H9 (cell line): ENCODE results near the gene DDX24. TPM values are rescaled to one million over a fixed set of nuclear protein-coding genes. Genes with fewer than 3 reads are reported as not detected.

ENCODE experiments used
- DNase-seq: peaks from one replicate; pipeline ENCODE4 v3.0.0-alpha.2; 2017
- H2AFZ ChIP-seq: one replicate; pipeline ENCODE4 v1.6.1; 2013; ENCODE audit warnings: mild to moderate bottlenecking, low read length, control low read depth, moderate library complexity
- H2AK5ac ChIP-seq: 2 replicates; pipeline ENCODE4 v1.6.1; 2013; ENCODE audit warnings: low read length, control low read depth, mixed read lengths; ENCODE audit not compliant: insufficient read length
- H2BK120ac ChIP-seq: one replicate; pipeline ENCODE4 v1.6.1; 2013; ENCODE audit warnings: low read depth, mild to moderate bottlenecking, low read length, control low read depth, inconsistent platforms; ENCODE audit not compliant: poor library complexity, severe bottlenecking
- H2BK12ac ChIP-seq: 2 replicates; pipeline ENCODE4 v1.6.1; 2013; ENCODE audit warnings: low read length, control low read depth, mixed read lengths, low read depth; ENCODE audit not compliant: insufficient read length
- H2BK15ac ChIP-seq: 2 replicates; pipeline ENCODE4 v1.6.1; 2013; ENCODE audit warnings: low read depth, low read length, control low read depth
- H2BK20ac ChIP-seq: one replicate; pipeline ENCODE4 v1.6.1; 2013; ENCODE audit warnings: low read depth, mild to moderate bottlenecking, low read length, control low read depth, inconsistent platforms; ENCODE audit not compliant: poor library complexity, severe bottlenecking
- H2BK5ac ChIP-seq: 2 replicates; pipeline ENCODE4 v1.6.1; 2013; ENCODE audit warnings: low read length, control low read depth, mixed read lengths; ENCODE audit not compliant: insufficient read length
- H3K14ac ChIP-seq: 2 replicates; pipeline ENCODE4 v1.6.1; 2013; ENCODE audit warnings: low read length, control low read depth; ENCODE audit not compliant: insufficient read depth
- H3K18ac ChIP-seq: 2 replicates; pipeline ENCODE4 v1.6.1; 2013; ENCODE audit warnings: low read depth, mild to moderate bottlenecking, mixed read lengths, low read length, control low read depth; ENCODE audit not compliant: insufficient read length
- H3K23ac ChIP-seq: 2 replicates; pipeline ENCODE4 v1.6.1; 2013; ENCODE audit warnings: low read length, control low read depth, mixed read lengths, low read depth; ENCODE audit not compliant: insufficient read length
- H3K23me2 ChIP-seq: 2 replicates; pipeline ENCODE4 v1.6.1; 2013; ENCODE audit warnings: low read depth, mild to moderate bottlenecking, mixed read lengths, low read length, control low read depth; ENCODE audit not compliant: insufficient read length, poor library complexity, severe bottlenecking
- H3K27ac ChIP-seq: 2 replicates; pipeline ENCODE4 v1.5.1; 2013; ENCODE audit warnings: low read length, control low read depth, mixed read lengths, low read depth; ENCODE audit not compliant: insufficient read length
- H3K27me3 ChIP-seq: 2 replicates; pipeline ENCODE4 v1.6.1; 2013; ENCODE audit warnings: low read length, control low read depth, inconsistent platforms; ENCODE audit not compliant: insufficient read depth
- H3K4ac ChIP-seq: 2 replicates; pipeline ENCODE4 v1.6.1; 2013; ENCODE audit warnings: low read depth, mild to moderate bottlenecking, control low read depth, inconsistent platforms, low read length, moderate library complexity
- H3K4me1 ChIP-seq: 2 replicates; pipeline ENCODE4 v1.6.1; 2013; ENCODE audit warnings: low read length, control low read depth, inconsistent platforms; ENCODE audit not compliant: insufficient read depth
- H3K4me2 ChIP-seq: 2 replicates; pipeline ENCODE4 v1.6.1; 2013; ENCODE audit warnings: low read length, control low read depth, mixed read lengths; ENCODE audit not compliant: insufficient read length, insufficient read depth
- H3K56ac ChIP-seq: 2 replicates; pipeline ENCODE4 v1.6.1; 2013; ENCODE audit warnings: low read depth, mild to moderate bottlenecking, mixed read lengths, low read length, control low read depth; ENCODE audit not compliant: insufficient read length
- H3K79me1 ChIP-seq: 2 replicates; pipeline ENCODE4 v1.6.1; 2013; ENCODE audit warnings: low read depth, mild to moderate bottlenecking, moderate library complexity, low read length, control low read depth, inconsistent platforms; ENCODE audit not compliant: insufficient read depth, poor library complexity, severe bottlenecking
- H3K79me2 ChIP-seq: 2 replicates; pipeline ENCODE4 v1.6.1; 2013; ENCODE audit warnings: low read length, control low read depth, inconsistent platforms; ENCODE audit not compliant: insufficient read depth
- H3K9ac ChIP-seq: 2 replicates; pipeline ENCODE4 v1.6.1; 2013; ENCODE audit warnings: low read length, control low read depth, mixed read lengths; ENCODE audit not compliant: insufficient read length; ENCODE audit errors: extremely low read depth
- H3K9me3 ChIP-seq: one replicate; pipeline ENCODE4 v1.6.1; 2013; ENCODE audit warnings: low read depth, low read length, inconsistent platforms; ENCODE audit not compliant: control insufficient read depth
- H3T11ph ChIP-seq: one replicate; pipeline ENCODE4 v1.6.1; 2013; ENCODE audit warnings: mild to moderate bottlenecking, low read length, control low read depth, inconsistent platforms
- H4K20me1 ChIP-seq: one replicate; pipeline ENCODE4 v1.6.1; 2013; ENCODE audit not compliant: control insufficient read depth, insufficient read length, insufficient read depth
- H4K5ac ChIP-seq: 2 replicates; pipeline ENCODE4 v1.6.1; 2013; ENCODE audit warnings: low read depth, mild to moderate bottlenecking, mixed read lengths, low read length, control low read depth; ENCODE audit not compliant: insufficient read length
- H4K8ac ChIP-seq: replicated peaks from 2 replicates; pipeline ENCODE4 v1.6.1; 2013; ENCODE audit warnings: low read length, control low read depth, mixed read lengths, low read depth; ENCODE audit not compliant: insufficient read length
- H4K91ac ChIP-seq: 2 replicates; pipeline ENCODE4 v1.6.1; 2013; ENCODE audit warnings: low read depth, mild to moderate bottlenecking, moderate library complexity, mixed read lengths, low read length, control low read depth; ENCODE audit not compliant: insufficient read length
- H3K27ac Mint-ChIP-seq, 3 experiments: 2 replicates in 2 of 3; 3 replicates in 1 of 3; pipeline ENCODE4 v1.8.0; 2020 to 2021; ENCODE audit warnings: mixed read lengths in 3 of 3, mild to moderate bottlenecking in 1 of 3, moderate library complexity in 1 of 3
- H3K27me3 Mint-ChIP-seq: 2 replicates; pipeline ENCODE4 v1.8.0; 2021; ENCODE audit warnings: low read depth, mild to moderate bottlenecking, moderate library complexity, mixed read lengths
- H3K36me3 Mint-ChIP-seq, 3 experiments: 2 replicates in 2 of 3; 3 replicates in 1 of 3; pipeline ENCODE4 v1.8.0; 2020 to 2021; ENCODE audit warnings: low read depth in 3 of 3, mixed read lengths in 3 of 3; ENCODE audit not compliant: insufficient read depth in 1 of 3
- H3K4me1 Mint-ChIP-seq, 2 experiments: 2 replicates each; pipeline ENCODE4 v1.8.0; 2020; ENCODE audit warnings: mixed read lengths in 2 of 2
- H3K4me3 Mint-ChIP-seq, 2 experiments: 2 replicates in 1 of 2; 3 replicates in 1 of 2; pipeline ENCODE4 v1.8.0; 2020 to 2021; ENCODE audit warnings: mild to moderate bottlenecking in 2 of 2, mixed read lengths in 2 of 2, moderate library complexity in 1 of 2
- H3K9me3 Mint-ChIP-seq, 2 experiments: 2 replicates in 1 of 2; 3 replicates in 1 of 2; pipeline ENCODE4 v1.8.0; 2020; ENCODE audit warnings: mild to moderate bottlenecking in 2 of 2, mixed read lengths in 2 of 2, moderate library complexity in 1 of 2
- WGBS: extraction: QIAGEN DNeasy Blood & Tissue Kit; methylation state at CpG from one replicate; pipeline ENCODE4 v1.1.7; 2013; ENCODE audit warnings: missing lambda C conversion rate, low lambda C conversion rate, mixed read lengths; ENCODE audit not compliant: insufficient read length; ENCODE audit errors: extremely low coverage; 5-methylcytosine and 5-hydroxymethylcytosine counted together
- total RNA-seq: library from RNA; stranded (reverse); gene quantifications from 2 replicates; pipeline ENCODE4 v1.2.1, GENCODE V29; 2021
- TF ChIP-seq, protein P1 (sequence below): fragments of 200-600 bp; sonication (generic); conservative IDR thresholded peaks from 3 replicates; pipeline ENCODE4 v1.8.0; 2021; ENCODE audit warnings: antibody characterized with exemption, mild to moderate bottlenecking

Gene DDX24
- total RNA-seq, 1 experiment from 2014 or later = 172 TPM

DNA sequence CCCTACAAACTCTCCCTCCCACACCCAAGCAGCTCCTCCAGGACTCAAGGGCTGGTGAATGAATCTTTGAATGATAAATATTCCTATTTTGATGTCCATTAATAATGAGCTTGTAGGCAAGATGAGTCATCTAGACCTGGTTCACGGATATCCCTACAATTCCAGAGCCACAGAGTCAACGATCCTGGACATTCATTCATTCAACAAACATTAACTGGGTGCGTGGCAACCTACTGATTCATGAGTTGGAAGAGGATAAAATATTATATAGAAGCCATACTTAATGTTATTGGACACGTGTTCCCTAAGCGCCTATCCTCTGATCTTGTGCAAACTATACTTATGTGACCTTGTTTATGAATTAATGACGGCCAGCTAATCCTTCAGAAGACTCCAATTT lies 55.3 kb downstream of the DDX24 start:
- Mint-ChIP-seq H3K4me1 (peaks cover 28 to 47% of the 10 kb centered on the region in 2 experiments), H3K27me3 (peaks cover 8% of the 10 kb centered on the region), H3K4me3 (peak overlapping the region; percentile 62 to 81), H3K9me3 (no peaks in the 10 kb centered on the region), H3K27ac (no peak overlapping the region), H3K36me3 (no peaks in the 10 kb centered on the region; a peak in 1 of 7 replicates)
- H3K23ac ChIP-seq = no peak overlapping the region
- H4K8ac ChIP-seq = no peak overlapping the region
- no peak overlapping the region for H2AFZ ChIP-seq
- no peak overlapping the region for H3K9ac ChIP-seq
- no peak overlapping the region for H3K14ac ChIP-seq
- H3K56ac ChIP-seq = no peak overlapping the region
- no peak overlapping the region for H2BK12ac ChIP-seq
- no peak overlapping the region for H3K18ac ChIP-seq
- no peak overlapping the region for H2BK20ac ChIP-seq
- H3K4me1 ChIP-seq = no peaks in the 10 kb centered on the region; the same call in 1 of the 2 replicates
- no peaks in the 10 kb centered on the region for H3K27me3 ChIP-seq
- no peaks in the 10 kb centered on the region for H3K79me2 ChIP-seq
- no peak overlapping the region for H2BK120ac ChIP-seq
- no CpG with 5 or more reads among the region's 6 CpGs for WGBS
- H3K4ac ChIP-seq = no peak overlapping the region
- no peaks in the 10 kb centered on the region for H4K20me1 ChIP-seq
- H4K5ac ChIP-seq = no peak overlapping the region
- TF ChIP-seq, protein P1, sequence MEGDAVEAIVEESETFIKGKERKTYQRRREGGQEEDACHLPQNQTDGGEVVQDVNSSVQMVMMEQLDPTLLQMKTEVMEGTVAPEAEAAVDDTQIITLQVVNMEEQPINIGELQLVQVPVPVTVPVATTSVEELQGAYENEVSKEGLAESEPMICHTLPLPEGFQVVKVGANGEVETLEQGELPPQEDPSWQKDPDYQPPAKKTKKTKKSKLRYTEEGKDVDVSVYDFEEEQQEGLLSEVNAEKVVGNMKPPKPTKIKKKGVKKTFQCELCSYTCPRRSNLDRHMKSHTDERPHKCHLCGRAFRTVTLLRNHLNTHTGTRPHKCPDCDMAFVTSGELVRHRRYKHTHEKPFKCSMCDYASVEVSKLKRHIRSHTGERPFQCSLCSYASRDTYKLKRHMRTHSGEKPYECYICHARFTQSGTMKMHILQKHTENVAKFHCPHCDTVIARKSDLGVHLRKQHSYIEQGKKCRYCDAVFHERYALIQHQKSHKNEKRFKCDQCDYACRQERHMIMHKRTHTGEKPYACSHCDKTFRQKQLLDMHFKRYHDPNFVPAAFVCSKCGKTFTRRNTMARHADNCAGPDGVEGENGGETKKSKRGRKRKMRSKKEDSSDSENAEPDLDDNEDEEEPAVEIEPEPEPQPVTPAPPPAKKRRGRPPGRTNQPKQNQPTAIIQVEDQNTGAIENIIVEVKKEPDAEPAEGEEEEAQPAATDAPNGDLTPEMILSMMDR = no peak
- no peak overlapping the region for H3K27ac ChIP-seq
- no peak overlapping the region for H3T11ph ChIP-seq
- peak overlapping the region; percentile 9 for H3K4me2 ChIP-seq
- H2AK5ac ChIP-seq = no peak overlapping the region
- H2BK5ac ChIP-seq = no peak overlapping the region
- no peaks in the 10 kb centered on the region for H3K23me2 ChIP-seq
- no peaks in the 10 kb centered on the region for H3K79me1 ChIP-seq
- no peak overlapping the region for H2BK15ac ChIP-seq
- no peak for DNase-seq
- no peaks in the 10 kb centered on the region for H3K9me3 ChIP-seq
- H4K91ac ChIP-seq = no peak overlapping the region
